Prostate gland (tissue), 2 donors: ENCODE data around the gene TMC1.

Experiments
- POLR2AphosphoS5 ChIP-seq: sonication (generic); formaldehyde crosslinking; IDR thresholded peaks from one replicate; pipeline ENCODE4 v1.6.1; 2017; ENCODE audit warnings: antibody characterized with exemption
- TF ChIP-seq, protein P1 (sequence below), 4 experiments: fragments of 200-600 bp in 2 of 4; fragments of 450-650 bp in 2 of 4; sonication (generic) in 2 of 4; IDR thresholded peaks; 1 replicate in 3 of 4; 2 replicates in 1 of 4; pipeline ENCODE4 v1.5.1; 2016 to 2019; ENCODE audit warnings: antibody characterized with exemption in 4 of 4, mild to moderate bottlenecking in 2 of 4, moderate library complexity in 2 of 4

DNA sequence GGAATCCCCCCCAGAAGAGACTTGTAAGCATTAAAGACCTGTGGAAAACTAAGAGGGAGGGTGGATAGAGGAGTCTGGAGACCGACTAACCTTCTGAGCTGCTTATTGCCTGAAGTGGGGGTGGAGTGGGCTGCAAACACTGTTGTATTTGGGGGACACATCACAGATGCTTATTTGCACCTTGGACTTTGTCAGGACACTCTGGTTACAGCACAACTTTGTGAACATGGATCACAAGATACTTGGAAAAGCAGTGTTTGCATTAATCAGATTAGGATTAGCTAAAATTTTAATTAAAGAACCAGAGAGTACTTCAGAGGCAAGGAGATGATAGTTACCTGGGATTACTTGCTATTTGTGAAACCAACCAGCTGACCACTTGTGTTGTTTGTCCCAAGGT, 30.9 kb downstream of the TMC1 start:
- TF ChIP-seq, protein P1, sequence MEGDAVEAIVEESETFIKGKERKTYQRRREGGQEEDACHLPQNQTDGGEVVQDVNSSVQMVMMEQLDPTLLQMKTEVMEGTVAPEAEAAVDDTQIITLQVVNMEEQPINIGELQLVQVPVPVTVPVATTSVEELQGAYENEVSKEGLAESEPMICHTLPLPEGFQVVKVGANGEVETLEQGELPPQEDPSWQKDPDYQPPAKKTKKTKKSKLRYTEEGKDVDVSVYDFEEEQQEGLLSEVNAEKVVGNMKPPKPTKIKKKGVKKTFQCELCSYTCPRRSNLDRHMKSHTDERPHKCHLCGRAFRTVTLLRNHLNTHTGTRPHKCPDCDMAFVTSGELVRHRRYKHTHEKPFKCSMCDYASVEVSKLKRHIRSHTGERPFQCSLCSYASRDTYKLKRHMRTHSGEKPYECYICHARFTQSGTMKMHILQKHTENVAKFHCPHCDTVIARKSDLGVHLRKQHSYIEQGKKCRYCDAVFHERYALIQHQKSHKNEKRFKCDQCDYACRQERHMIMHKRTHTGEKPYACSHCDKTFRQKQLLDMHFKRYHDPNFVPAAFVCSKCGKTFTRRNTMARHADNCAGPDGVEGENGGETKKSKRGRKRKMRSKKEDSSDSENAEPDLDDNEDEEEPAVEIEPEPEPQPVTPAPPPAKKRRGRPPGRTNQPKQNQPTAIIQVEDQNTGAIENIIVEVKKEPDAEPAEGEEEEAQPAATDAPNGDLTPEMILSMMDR (IDR thresholded peaks at IDR 0.05): no peak
- TF ChIP-seq POLR2AphosphoS5: no peak
